ENCODE results near the gene LANCL2.

Gene LANCL2

DNA sequence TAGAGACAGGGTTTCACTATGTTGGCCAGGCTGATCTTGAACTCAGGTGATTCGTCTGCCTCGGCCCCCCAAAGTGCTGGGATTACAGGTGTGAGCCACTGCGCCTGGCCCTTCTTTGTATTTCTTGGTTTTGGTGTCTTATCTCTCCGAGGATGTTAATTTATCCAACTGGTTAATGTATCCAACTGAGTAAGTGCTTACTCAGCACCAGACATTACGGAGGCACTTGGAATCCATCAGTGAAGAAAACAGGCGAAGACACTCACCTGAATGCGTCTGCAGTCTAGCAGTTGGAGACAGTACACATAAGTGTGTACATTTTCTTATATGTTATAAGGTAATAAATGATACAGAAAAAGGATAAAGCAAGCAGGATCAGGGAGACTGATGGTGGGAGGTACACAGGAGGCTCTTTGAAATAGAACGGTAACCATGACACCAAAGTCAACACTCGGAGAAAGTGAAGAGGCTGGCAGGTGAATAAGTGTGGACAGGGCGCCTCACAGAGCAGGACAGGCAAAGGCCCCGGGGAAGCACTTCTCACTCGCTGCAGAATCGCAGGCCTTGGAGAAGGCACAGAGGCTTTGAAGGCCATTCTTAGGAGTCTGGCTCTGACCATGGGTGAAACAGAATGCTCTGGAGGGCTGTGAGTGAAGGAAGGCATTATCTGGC lies 73.1 kb downstream of the LANCL2 start:
- no peaks in the 10 kb centered on the region for H3F3A ChIP-seq (ENCODE audit: insufficient read depth)
- no peaks in the 10 kb centered on the region for H3K9me3 ChIP-seq (ENCODE audit: insufficient read depth, low read length)
- no peak overlapping the region for H3K9ac ChIP-seq (ENCODE audit: low read length)
- H3K79me2 ChIP-seq (ENCODE audit: insufficient read depth, low read length) = no peaks in the 10 kb centered on the region
- no peak for TF ChIP-seq EZH2phosphoT487 (conservative IDR thresholded peaks at IDR 0.05; ENCODE audit: low read length)
- TF ChIP-seq, protein P1, sequence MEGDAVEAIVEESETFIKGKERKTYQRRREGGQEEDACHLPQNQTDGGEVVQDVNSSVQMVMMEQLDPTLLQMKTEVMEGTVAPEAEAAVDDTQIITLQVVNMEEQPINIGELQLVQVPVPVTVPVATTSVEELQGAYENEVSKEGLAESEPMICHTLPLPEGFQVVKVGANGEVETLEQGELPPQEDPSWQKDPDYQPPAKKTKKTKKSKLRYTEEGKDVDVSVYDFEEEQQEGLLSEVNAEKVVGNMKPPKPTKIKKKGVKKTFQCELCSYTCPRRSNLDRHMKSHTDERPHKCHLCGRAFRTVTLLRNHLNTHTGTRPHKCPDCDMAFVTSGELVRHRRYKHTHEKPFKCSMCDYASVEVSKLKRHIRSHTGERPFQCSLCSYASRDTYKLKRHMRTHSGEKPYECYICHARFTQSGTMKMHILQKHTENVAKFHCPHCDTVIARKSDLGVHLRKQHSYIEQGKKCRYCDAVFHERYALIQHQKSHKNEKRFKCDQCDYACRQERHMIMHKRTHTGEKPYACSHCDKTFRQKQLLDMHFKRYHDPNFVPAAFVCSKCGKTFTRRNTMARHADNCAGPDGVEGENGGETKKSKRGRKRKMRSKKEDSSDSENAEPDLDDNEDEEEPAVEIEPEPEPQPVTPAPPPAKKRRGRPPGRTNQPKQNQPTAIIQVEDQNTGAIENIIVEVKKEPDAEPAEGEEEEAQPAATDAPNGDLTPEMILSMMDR (IDR thresholded peaks at IDR 0.05; ENCODE audit: insufficient read depth, low read length, poor library complexity, severe bottlenecking) = no peak
- no peak overlapping the region for H3K27ac ChIP-seq (ENCODE audit: low read depth, low read length)
- H3K9me2 ChIP-seq (replicated peaks; ENCODE audit: insufficient read depth, low read length) = no peaks in the 10 kb centered on the region
- H3K4me2 ChIP-seq (ENCODE audit: low read depth, low read length, poor library complexity, severe bottlenecking) = no peak overlapping the region
- H3K36me3 ChIP-seq (ENCODE audit: low read length) = no peaks in the 10 kb centered on the region
- no peak overlapping the region for H3K4me3 ChIP-seq (ENCODE audit: insufficient read depth, low read length, poor library complexity, severe bottlenecking)
- no peaks in the 10 kb centered on the region for H4K20me1 ChIP-seq (ENCODE audit: low read depth, low read length)
- H3K27me3 ChIP-seq (ENCODE audit: low read length) = no peaks in the 10 kb centered on the region
- H2AFZ ChIP-seq (ENCODE audit: low read depth, low read length, severe bottlenecking) = no peak overlapping the region

GRCh38 chr7:55438757-55439525 lies 73.8 kb downstream of the LANCL2 start:
- Histone ChIP-seq H3K27ac (ENCODE audit: low read depth, low read length) (no peak overlapping the region), H3K4me2 (ENCODE audit: low read depth, low read length, poor library complexity, severe bottlenecking) (no peak overlapping the region), H3K9ac (ENCODE audit: low read length) (no peak overlapping the region), H4K20me1 (ENCODE audit: low read depth, low read length) (no peaks in the 10 kb centered on the region), H3K4me3 (ENCODE audit: insufficient read depth, low read length, poor library complexity, severe bottlenecking) (no peak overlapping the region), H3F3A (ENCODE audit: insufficient read depth) (no peaks in the 10 kb centered on the region), H3K9me2 (replicated peaks; ENCODE audit: insufficient read depth, low read length) (no peaks in the 10 kb centered on the region), H3K9me3 (ENCODE audit: insufficient read depth, low read length) (no peaks in the 10 kb centered on the region), H3K27me3 (ENCODE audit: low read length) (no peaks in the 10 kb centered on the region), H3K36me3 (ENCODE audit: low read length) (no peaks in the 10 kb centered on the region), H3K79me2 (ENCODE audit: insufficient read depth, low read length) (no peaks in the 10 kb centered on the region), H2AFZ (ENCODE audit: low read depth, low read length, severe bottlenecking) (no peak overlapping the region)
- no peak for TF ChIP-seq EZH2phosphoT487 (conservative IDR thresholded peaks at IDR 0.05; ENCODE audit: low read length)
- TF ChIP-seq, protein P1 (IDR thresholded peaks at IDR 0.05; ENCODE audit: insufficient read depth, low read length, poor library complexity, severe bottlenecking) = no peak

DNA sequence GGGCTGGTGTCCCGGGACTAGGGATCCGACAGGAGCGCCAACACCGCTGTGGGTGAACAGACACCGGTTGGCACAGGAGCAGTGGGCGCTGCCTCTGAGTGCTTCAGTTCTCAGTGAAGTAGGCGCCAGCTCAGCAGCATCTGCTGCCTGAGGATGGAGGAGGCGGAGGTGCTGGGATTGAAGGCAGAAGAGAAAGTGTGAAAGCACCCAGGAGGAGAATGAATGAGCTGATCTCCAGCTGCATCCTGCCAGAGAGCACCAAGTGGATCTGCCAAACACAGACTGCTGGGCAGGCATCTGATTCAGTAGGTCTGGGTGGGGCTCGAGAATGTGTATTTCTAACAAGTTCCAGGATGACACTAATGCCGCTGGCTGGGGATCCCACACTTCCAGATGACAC lies 74.5 kb downstream of the LANCL2 start:
- Histone ChIP-seq H4K20me1 (ENCODE audit: low read depth, low read length) (no peaks in the 10 kb centered on the region), H3K4me3 (ENCODE audit: insufficient read depth, low read length, poor library complexity, severe bottlenecking) (no peak overlapping the region), H3K79me2 (ENCODE audit: insufficient read depth, low read length) (no peaks in the 10 kb centered on the region), H3K36me3 (ENCODE audit: low read length) (no peaks in the 10 kb centered on the region), H3F3A (ENCODE audit: insufficient read depth) (no peaks in the 10 kb centered on the region), H3K4me2 (ENCODE audit: low read depth, low read length, poor library complexity, severe bottlenecking) (no peak overlapping the region), H3K9ac (ENCODE audit: low read length) (no peak overlapping the region), H3K27me3 (ENCODE audit: low read length) (no peaks in the 10 kb centered on the region), H3K9me2 (replicated peaks; ENCODE audit: insufficient read depth, low read length) (no peaks in the 10 kb centered on the region), H3K9me3 (ENCODE audit: insufficient read depth, low read length) (no peaks in the 10 kb centered on the region), H2AFZ (ENCODE audit: low read depth, low read length, severe bottlenecking) (no peak overlapping the region), H3K27ac (ENCODE audit: low read depth, low read length) (no peak overlapping the region)
- TF ChIP-seq EZH2phosphoT487 (conservative IDR thresholded peaks at IDR 0.05; ENCODE audit: low read length) = no peak
- TF ChIP-seq, protein P1 (IDR thresholded peaks at IDR 0.05; ENCODE audit: insufficient read depth, low read length, poor library complexity, severe bottlenecking) = no peak

Data from SU-DHL-6 (cell line).